HepG2 (cell line): ENCODE data around the gene DYDC2. TPM values are rescaled to one million over a fixed set of nuclear protein-coding genes. Genes with fewer than 3 reads are reported as not detected.

ENCODE experiments used
- ATAC-seq: fragments of 200-7000 bp; cut with Tn5 transposase; 3 replicates; pipeline ENCODE4 v1.9.1; 2020; ENCODE audit warnings: mild to moderate bottlenecking, moderate library complexity
- BruUV-seq: library from RNA; stranded (reverse); fragments of 400-500 nt; replicated peaks from 2 replicates; lab custom pipeline; 2021; lab: Mats Ljungman, UMichigan
- CTCF ChIA-PET: fragments of 300-600 bp; formaldehyde crosslinking; extraction: SDS; loops from one replicate; lab custom pipeline; 2021; ENCODE audit warnings: low total read pairs, inconsistent platforms, low intra/inter-chr PET ratio; lab: Yijun Ruan, JAX
- POLR2A ChIA-PET: fragments of 350-600 bp; sonication (Branson Sonifier 250); formaldehyde crosslinking; loops from one replicate; lab custom pipeline; 2020; ENCODE audit warnings: antibody characterized with exemption, inconsistent platforms; lab: Yijun Ruan, JAX
- DNase-seq: peaks from one replicate; pipeline ENCODE4 v3.0.0-alpha.2; 2015; ENCODE audit warnings: low spot score
- FAIRE-seq: peaks from 3 replicates; lab custom pipeline; 2011; peaks lifted over from hg19 to GRCh38; lab: Jason Lieb, UNC
- H2AFZ ChIP-seq: one replicate; pipeline ENCODE4 v1.6.1; 2011; ENCODE audit warnings: low read length, inconsistent platforms
- H3K27ac ChIP-seq: fragments of 300-600 bp; 3 replicates; pipeline ENCODE4 v1.8.0; 2011; ENCODE audit warnings: mixed run types, mild to moderate bottlenecking, mixed read lengths, low read length, inconsistent platforms; ENCODE audit not compliant: insufficient read depth; ENCODE audit errors: extremely low read length
- H3K27me3 ChIP-seq, 2 experiments: fragments of 200-600 bp in 1 of 2; 2 replicates in 1 of 2; 3 replicates in 1 of 2; pipeline versions ENCODE4 v1.6.0 to v1.8.0; 2011; ENCODE audit warnings: low read length in 2 of 2, mild to moderate bottlenecking in 2 of 2, moderate library complexity in 2 of 2, inconsistent platforms in 1 of 2; ENCODE audit not compliant: insufficient read depth in 2 of 2, control insufficient read depth in 1 of 2
- H3K36me3 ChIP-seq, 2 experiments: fragments of 200-600 bp in 1 of 2; replicated peaks in 1 of 2; 2 replicates in 1 of 2; 3 replicates in 1 of 2; pipeline versions ENCODE4 v1.5.1 to v1.8.0; 2011; ENCODE audit warnings: low read length in 2 of 2, inconsistent platforms in 1 of 2; ENCODE audit not compliant: insufficient read depth in 2 of 2, control insufficient read depth in 1 of 2
- H3K4me1 ChIP-seq: 2 replicates; pipeline ENCODE4 v1.5.1; 2012; ENCODE audit warnings: low read length, inconsistent platforms; ENCODE audit not compliant: insufficient read depth
- H3K4me2 ChIP-seq: 2 replicates; pipeline ENCODE4 v1.6.0; 2011; ENCODE audit warnings: low read depth, low read length, inconsistent platforms
- H3K4me3 ChIP-seq, 3 experiments: fragments of 200-600 bp in 1 of 3; sonication (generic), shearing (Covaris generic) in 1 of 3; replicated peaks in 1 of 3; 2 replicates each; pipeline ENCODE4 v1.5.1; 2011 to 2016; ENCODE audit warnings: low read length in 3 of 3, inconsistent platforms in 2 of 3, low read depth in 2 of 3, mild to moderate bottlenecking in 2 of 3, control low read depth in 1 of 3, mixed read lengths in 1 of 3; ENCODE audit not compliant: insufficient read depth in 1 of 3
- H3K79me2 ChIP-seq: one replicate; pipeline ENCODE4 v1.6.1; 2011; ENCODE audit warnings: low read length, inconsistent platforms; ENCODE audit not compliant: insufficient read depth
- H3K9ac ChIP-seq: 2 replicates; pipeline ENCODE4 v1.6.0; 2011; ENCODE audit warnings: mild to moderate bottlenecking, low read depth, low read length, inconsistent platforms; ENCODE audit not compliant: insufficient read depth
- H3K9me3 ChIP-seq: 2 replicates; pipeline ENCODE4 v1.5.1; 2012; ENCODE audit warnings: mild to moderate bottlenecking, low read length
- H4K20me1 ChIP-seq: 2 replicates; pipeline ENCODE4 v1.6.0; 2011; ENCODE audit warnings: inconsistent platforms, mild to moderate bottlenecking, low read length, moderate library complexity; ENCODE audit not compliant: insufficient read depth
- ATF5 ChIP-seq: sonication (generic); formaldehyde crosslinking; IDR thresholded peaks from 2 replicates; pipeline ENCODE4 v1.4.0; 2020; ENCODE audit warnings: mild to moderate bottlenecking, low read depth, missing genetic modification reagents
- ESRRA ChIP-seq: sonication (generic); formaldehyde crosslinking; IDR thresholded peaks from 2 replicates; pipeline ENCODE4 v1.5.1; 2020; ENCODE audit warnings: mild to moderate bottlenecking, low read depth, missing genetic modification reagents
- FOXA1 ChIP-seq, 2 experiments: fragments of 450-650 bp in 1 of 2; sonication (generic) in 1 of 2; formaldehyde crosslinking in 1 of 2; IDR thresholded peaks; 2 replicates each; pipeline versions ENCODE4 v1.4.0 to v1.6.1; 2016 to 2020; ENCODE audit warnings: missing genetic modification reagents in 1 of 2
- FOXP1 ChIP-seq, 2 experiments: fragments of 450-650 bp in 1 of 2; IDR thresholded peaks; 2 replicates each; pipeline ENCODE4 v1.6.1; 2017 to 2018; ENCODE audit warnings: antibody characterized with exemption in 1 of 2
- GATA4 ChIP-seq: sonication (generic); IDR thresholded peaks from 2 replicates; pipeline ENCODE4 v1.6.1; 2016; ENCODE audit warnings: antibody characterized with exemption, low read depth, borderline replicate concordance
- KLF6 ChIP-seq: IDR thresholded peaks from 2 replicates; pipeline ENCODE4 v1.8.0; 2016; ENCODE audit warnings: missing biosample characterization, missing genetic modification reagents
- NFATC3 ChIP-seq: sonication (generic); formaldehyde crosslinking; IDR thresholded peaks from 2 replicates; pipeline ENCODE4 v1.5.1; 2020; ENCODE audit warnings: mild to moderate bottlenecking, missing genetic modification reagents
- RFXANK ChIP-seq: IDR thresholded peaks from 2 replicates; pipeline ENCODE4 v1.6.1; 2016
- SIN3B ChIP-seq: fragments of 150-350 bp; IDR thresholded peaks from 2 replicates; pipeline ENCODE4 v1.6.1; 2014; ENCODE audit warnings: low read length
- ZBTB33 ChIP-seq: sonication (generic); formaldehyde crosslinking; IDR thresholded peaks from 2 replicates; pipeline ENCODE4 v1.4.0; 2020; ENCODE audit warnings: missing genetic modification reagents
- ZC3H13 ChIP-seq: sonication (generic); formaldehyde crosslinking; IDR thresholded peaks from 2 replicates; pipeline ENCODE4 v1.8.1; 2023; ENCODE audit warnings: mild to moderate bottlenecking, missing genetic modification reagents, moderate library complexity
- ZMYM2 ChIP-seq: sonication (generic); formaldehyde crosslinking; IDR thresholded peaks from 2 replicates; pipeline ENCODE4 v1.8.0; 2022; ENCODE audit warnings: mild to moderate bottlenecking, missing genetic modification reagents
- ZNF609 ChIP-seq: sonication (generic); formaldehyde crosslinking; IDR thresholded peaks from 2 replicates; pipeline ENCODE4 v1.4.0; 2020; ENCODE audit warnings: mild to moderate bottlenecking, missing genetic modification reagents, borderline replicate concordance
- WGBS: methylation state at CpG from one replicate; pipeline ENCODE4 v1.1.6; 2017; ENCODE audit warnings: low lambda C conversion rate; 5-methylcytosine and 5-hydroxymethylcytosine counted together
- in situ Hi-C: cut with HindIII; loops from 2 replicates; pipeline ENCODE4 v1.10.0; 2017; ENCODE audit warnings: low pct_unique_long_range_greater_than_20kb; ENCODE audit not compliant: extremely low pct_ligation_motif_present
- intact Hi-C: fragments of 100-400 bp; cut with micrococcal nuclease; formaldehyde crosslinking; loops from one replicate; pipeline ENCODE4 v1.10.0; 2022; ENCODE audit not compliant: unreplicated experiment
- polyA plus RNA-seq, 8 experiments: library from polyadenylated mRNA; depleted of rRNA in 3 of 8; stranded (reverse) in 7 of 8; unstranded in 1 of 8; fragments of >200 nt; fragmentation: Illumina TruSeq in 4 of 8; extraction: Trizol in 4 of 8; gene quantifications; 2 replicates each; pipeline versions ENCODE4 v1.2.1 to v1.2.3, GENCODE V29; 2011 to 2016; ENCODE audit warnings: low read depth in 4 of 8, missing spikeins in 1 of 8, mixed read lengths in 1 of 8; ENCODE audit not compliant: insufficient read depth in 1 of 8
- total RNA-seq, 5 experiments: library from RNA; depleted of rRNA; stranded (reverse); fragments of >200 nt; fragmentation: Illumina TruSeq; extraction: Trizol; gene quantifications; 2 replicates each; pipeline ENCODE4 v1.2.3, GENCODE V29; 2016; ENCODE audit warnings: low read depth in 1 of 5

DYDC2 gene
- total and polyA plus RNA-seq, 2 of the 13 experiments (the other 11 are each of a cell fraction or from before 2014, with no cell fraction given), result 0.98 to 2.3 TPM

- H3K9ac ChIP-seq, result no peak overlapping the region
- no peaks in the 10 kb centered on the region for H3K9me3 ChIP-seq
- 0% methylated on average over 1 of the region's 1 CpG for WGBS
- H4K20me1 ChIP-seq, result no peaks in the 10 kb centered on the region
- DNase-seq (no peak), FAIRE-seq (no peak), ATAC-seq (no peak; the same call in 2 of the 3 replicates)
- TF ChIP-seq FOXP1 (IDR thresholded peaks at IDR 0.05), result no peak
- TF ChIP-seq FOXP1 (CRISPR knock-in tag; IDR thresholded peaks at IDR 0.05), result no peak
- TF ChIP-seq ESRRA (CRISPR knock-in tag), result no peak
- no peak for TF ChIP-seq ZBTB33 (CRISPR knock-in tag)
- no peak for TF ChIP-seq ATF5 (CRISPR knock-in tag)
- no peak for TF ChIP-seq SIN3B
- no peak for TF ChIP-seq ZMYM2
- TF ChIP-seq ZC3H13 (CRISPR knock-in tag), result no peak
- TF ChIP-seq GATA4, result no peak
- TF ChIP-seq RFXANK (CRISPR knock-in tag), result no peak
- TF ChIP-seq ZNF609, result no peak
- no peak for TF ChIP-seq KLF6 (CRISPR knock-in tag)
- no peak for TF ChIP-seq NFATC3 (CRISPR knock-in tag)
- no peak for TF ChIP-seq FOXA1 (IDR thresholded peaks at IDR 0.05)
- TF ChIP-seq FOXA1 (CRISPR knock-in tag; IDR thresholded peaks at IDR 0.05), result no peak
- no peaks in the 10 kb centered on the region for H3K4me1 ChIP-seq
- H3K27me3 ChIP-seq, result no peaks in the 10 kb centered on the region
- intact Hi-C loops, result no loop called here
- ChIA-PET POLR2A (no interaction called here), CTCF (no interaction called here)
- H3K4me2 ChIP-seq, result no peak overlapping the region
- in situ Hi-C loops, result no loop called here
- no peak overlapping the region for H2AFZ ChIP-seq
- no peak overlapping the region for H3K27ac ChIP-seq
- no TSS peak for BruUV-seq
- no peak overlapping the region for H3K4me3 ChIP-seq
- no peaks in the 10 kb centered on the region for H3K79me2 ChIP-seq
- no peaks in the 10 kb centered on the region for H3K36me3 ChIP-seq
Observed at GRCh38 chr10:80365510-80365909, 8.9 kb downstream of the DYDC2 start.
